ENCODE data around the gene EIF4E1B.

- TF ChIP-seq POLR2A (IDR thresholded peaks at IDR 0.05), result no peak
- TF ChIP-seq CTCF (IDR thresholded peaks at IDR 0.05 in 4 of 5, conservative IDR thresholded peaks at IDR 0.05 in 1 of 5), result no peak
Observed at GRCh38 chr5:176629317-176629852, 1.1 kb upstream of the EIF4E1B start.
